Astrocyte of the spinal cord (primary cell): Measurements from ENCODE around the gene BTBD10.

ENCODE experiments used
- DNase-seq: peaks from one replicate; pipeline ENCODE4 v3.0.0; 2011; ENCODE audit warnings: low read depth, low spot score
- H3K4me3 ChIP-seq: 2 replicates; pipeline ENCODE4 v1.5.1; 2011; ENCODE audit warnings: low read depth, mild to moderate bottlenecking, low read length, moderate library complexity
- in situ Hi-C: cut with HindIII; loops from 2 replicates; pipeline ENCODE4 v1.10.0; 2017; ENCODE audit warnings: low sequenced_read_pairs
- TF ChIP-seq, protein P1 (sequence below): IDR thresholded peaks from 2 replicates; pipeline ENCODE4 v1.5.1; 2012; ENCODE audit warnings: low read depth, mild to moderate bottlenecking, low read length, inconsistent platforms

BTBD10 gene

DNA sequence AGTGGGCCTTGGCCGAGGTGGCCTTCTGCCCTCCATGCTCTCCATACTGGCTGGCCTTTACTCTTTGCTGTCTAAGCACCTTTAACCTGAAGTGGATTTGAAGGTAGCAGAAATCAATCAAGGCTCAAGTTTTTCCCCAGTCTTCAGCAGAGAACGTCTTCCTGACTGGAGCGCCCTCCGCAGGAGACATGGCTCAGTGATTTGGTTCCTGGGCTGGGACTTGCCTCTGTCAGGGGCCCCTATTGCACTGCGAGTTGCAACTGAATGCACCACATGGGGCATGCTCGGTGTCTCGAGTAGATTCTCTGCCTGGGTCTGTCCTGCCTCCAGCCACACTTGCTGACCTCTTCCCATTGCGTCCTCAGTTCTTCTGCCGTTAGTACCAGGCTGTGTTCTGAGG is 105.8 kb downstream of the BTBD10 start:
- in situ Hi-C loops, result no loop called here
- TF ChIP-seq, protein P1, sequence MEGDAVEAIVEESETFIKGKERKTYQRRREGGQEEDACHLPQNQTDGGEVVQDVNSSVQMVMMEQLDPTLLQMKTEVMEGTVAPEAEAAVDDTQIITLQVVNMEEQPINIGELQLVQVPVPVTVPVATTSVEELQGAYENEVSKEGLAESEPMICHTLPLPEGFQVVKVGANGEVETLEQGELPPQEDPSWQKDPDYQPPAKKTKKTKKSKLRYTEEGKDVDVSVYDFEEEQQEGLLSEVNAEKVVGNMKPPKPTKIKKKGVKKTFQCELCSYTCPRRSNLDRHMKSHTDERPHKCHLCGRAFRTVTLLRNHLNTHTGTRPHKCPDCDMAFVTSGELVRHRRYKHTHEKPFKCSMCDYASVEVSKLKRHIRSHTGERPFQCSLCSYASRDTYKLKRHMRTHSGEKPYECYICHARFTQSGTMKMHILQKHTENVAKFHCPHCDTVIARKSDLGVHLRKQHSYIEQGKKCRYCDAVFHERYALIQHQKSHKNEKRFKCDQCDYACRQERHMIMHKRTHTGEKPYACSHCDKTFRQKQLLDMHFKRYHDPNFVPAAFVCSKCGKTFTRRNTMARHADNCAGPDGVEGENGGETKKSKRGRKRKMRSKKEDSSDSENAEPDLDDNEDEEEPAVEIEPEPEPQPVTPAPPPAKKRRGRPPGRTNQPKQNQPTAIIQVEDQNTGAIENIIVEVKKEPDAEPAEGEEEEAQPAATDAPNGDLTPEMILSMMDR, result no peak
- DNase-seq, result no peak
- no peak overlapping the region for H3K4me3 ChIP-seq

DNA sequence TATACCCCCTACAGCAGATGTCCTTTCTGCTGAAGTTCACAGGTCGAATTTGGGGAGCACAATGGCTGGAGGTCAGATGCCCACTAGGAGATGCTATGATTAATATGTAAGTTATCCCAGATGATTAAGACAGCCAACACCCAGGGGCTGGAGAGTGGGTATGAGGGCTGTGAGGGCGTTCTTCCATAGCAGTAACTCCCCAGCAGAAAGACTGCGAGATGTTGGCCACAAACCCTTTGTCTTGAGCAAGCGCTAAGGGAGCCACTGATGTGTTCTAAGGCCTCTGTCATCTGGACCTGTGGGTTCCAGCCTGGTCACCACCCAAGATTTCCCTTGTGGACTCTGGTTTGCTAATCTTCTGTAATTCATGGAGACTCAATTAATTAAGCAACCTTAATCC is 107.8 kb downstream of the BTBD10 start:
- TF ChIP-seq, protein P1, result no peak
- in situ Hi-C loops, result no loop called here
- H3K4me3 ChIP-seq, result no peak overlapping the region
- no peak for DNase-seq

DNA sequence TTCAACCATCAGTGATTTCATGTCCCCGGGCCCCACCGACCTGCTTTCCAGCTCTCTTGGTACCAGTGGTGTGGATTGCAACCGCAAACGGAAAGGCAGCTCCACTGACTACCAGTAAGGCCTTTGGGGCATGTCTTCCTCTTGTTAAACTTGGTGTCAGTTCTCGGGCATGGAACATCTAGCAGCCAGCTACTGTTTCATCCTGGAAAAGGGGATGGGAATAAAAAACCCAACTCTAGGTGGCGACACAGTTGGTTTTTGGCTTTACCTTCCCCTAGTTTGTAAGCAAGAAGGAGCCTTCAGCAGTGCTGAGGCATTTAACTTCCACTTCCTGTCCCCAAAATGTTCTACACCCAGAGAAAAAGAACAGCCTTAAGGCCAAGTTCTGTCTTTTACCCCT is 108.7 kb downstream of the BTBD10 start:
- DNase-seq, result no peak
- no peak overlapping the region for H3K4me3 ChIP-seq
- TF ChIP-seq, protein P1, result peak; percentile 34
- in situ Hi-C loops, result no loop called here

DNA sequence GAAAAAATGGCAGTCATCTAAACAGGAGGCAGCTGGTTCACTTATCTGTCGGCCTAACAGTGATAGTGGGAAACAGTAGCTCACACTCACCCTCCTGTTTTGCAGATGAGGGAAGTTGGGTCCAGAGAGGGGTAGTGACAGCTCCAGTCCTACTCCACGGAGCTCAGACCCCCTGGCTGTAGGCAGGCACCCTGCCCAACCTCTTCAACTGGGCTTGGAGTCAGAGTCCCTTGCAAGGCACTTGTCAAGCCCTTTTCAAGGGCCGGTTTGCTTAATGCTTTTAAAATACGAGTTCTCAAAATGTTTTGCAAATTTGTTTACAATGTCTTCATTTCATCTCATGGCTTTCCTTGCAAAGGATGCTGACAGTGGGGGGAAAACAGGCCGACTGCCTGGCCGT is 110.3 kb downstream of the BTBD10 start:
- DNase-seq, result no peak
- TF ChIP-seq, protein P1, result no peak
- in situ Hi-C loops, result no loop called here
- no peak overlapping the region for H3K4me3 ChIP-seq

DNA sequence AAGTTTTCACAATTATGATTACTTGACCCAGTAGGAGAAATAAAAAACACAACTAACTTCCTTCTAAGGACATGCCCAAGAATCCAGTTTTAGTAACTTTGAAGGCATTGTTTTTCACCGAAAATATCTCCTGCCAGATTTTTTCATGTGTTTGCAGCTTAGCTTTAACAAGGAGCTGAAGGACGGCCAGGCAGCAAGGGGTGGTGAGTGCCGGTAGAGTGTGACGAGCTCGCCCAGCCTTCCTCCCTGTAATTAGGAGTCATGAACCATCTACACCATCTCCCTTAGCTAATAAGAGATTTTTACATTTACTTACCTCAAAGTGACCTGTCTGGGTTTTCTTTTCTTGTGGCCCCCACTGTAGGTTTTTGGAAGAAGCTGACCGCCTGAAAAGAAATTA is 113.4 kb downstream of the BTBD10 start:
- no peak overlapping the region for H3K4me3 ChIP-seq
- TF ChIP-seq, protein P1, result no peak
- DNase-seq, result no peak
- in situ Hi-C loops, result no loop called here

DNA sequence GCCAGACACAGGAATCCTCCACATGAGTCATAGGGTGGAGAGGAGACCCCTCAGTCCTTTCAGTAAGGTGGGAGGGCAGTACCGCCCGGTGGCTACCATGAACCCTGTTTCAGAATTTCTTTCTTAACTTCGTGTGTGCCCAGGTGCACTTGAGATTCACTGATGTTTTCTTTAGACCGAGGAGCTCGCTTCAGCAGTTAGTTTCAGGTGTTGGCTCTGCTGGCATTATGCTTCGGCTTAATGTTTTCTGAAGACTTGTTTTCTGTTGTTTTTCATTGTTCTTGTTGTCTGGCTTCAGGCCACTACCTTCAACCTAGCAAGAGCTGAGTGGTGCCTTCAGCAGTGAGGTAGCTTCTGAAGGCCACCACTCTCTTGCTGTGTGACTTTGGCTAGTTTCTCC is 114.0 kb downstream of the BTBD10 start:
- DNase-seq, result no peak
- TF ChIP-seq, protein P1, result no peak
- in situ Hi-C loops, result no loop called here
- H3K4me3 ChIP-seq, result no peak overlapping the region

DNA sequence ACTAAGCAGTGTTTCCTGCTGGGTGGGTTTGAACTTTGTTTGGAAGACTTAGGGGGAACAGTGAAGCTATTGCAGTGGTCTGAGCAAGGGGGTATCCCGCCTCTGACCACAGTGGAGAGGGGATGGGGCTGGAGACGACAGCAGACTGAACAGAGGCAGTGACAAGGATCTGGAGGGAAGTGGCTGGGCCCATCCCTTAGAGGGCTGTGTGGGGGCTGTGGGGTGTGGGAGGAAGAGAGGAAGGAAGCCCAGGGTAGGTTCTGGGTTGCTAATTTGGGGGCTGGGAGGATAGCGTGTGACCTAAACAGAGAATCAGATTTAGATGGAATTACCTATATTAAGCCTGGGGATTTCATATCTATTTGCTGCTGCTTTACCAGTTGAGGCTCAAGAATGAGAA is 114.7 kb downstream of the BTBD10 start:
- TF ChIP-seq, protein P1, result no peak
- in situ Hi-C loops, result no loop called here
- no peak for DNase-seq
- H3K4me3 ChIP-seq, result no peak overlapping the region
